HG03039 (cell line): ENCODE measurements around the gene RAB7B.

ENCODE experiments used
- ATAC-seq: cut with Tn5 transposase; IDR thresholded peaks from one replicate; pipeline ENCODE4 v1.9.1; 2021; ENCODE audit warnings: mild to moderate bottlenecking, moderate library complexity; ENCODE audit not compliant: unreplicated experiment

Gene RAB7B

GRCh38 chr1:205975387-205975998 is 27.7 kb downstream of the RAB7B start:
- ATAC-seq = no peak

GRCh38 chr1:205974712-205975111 is 28.5 kb downstream of the RAB7B start:
- no peak for ATAC-seq

GRCh38 chr1:205973377-205974232 is 29.6 kb downstream of the RAB7B start:
- ATAC-seq = no peak

GRCh38 chr1:205972491-205973168 is 30.6 kb downstream of the RAB7B start:
- no peak for ATAC-seq

- no peak for ATAC-seq
These were observed 31.1 kb downstream of the RAB7B start for GRCh38 chr1:205972081-205972480.

- no peak for ATAC-seq
These were observed 32.1 kb downstream of the RAB7B start for GRCh38 chr1:205971082-205971481.

- no peak for ATAC-seq
These were observed 32.7 kb downstream of the RAB7B start for GRCh38 chr1:205970486-205970885.

- ATAC-seq = no peak
These were observed 34.0 kb downstream of the RAB7B start for GRCh38 chr1:205969229-205969628.

GRCh38 chr1:205967554-205968335 is 35.5 kb downstream of the RAB7B start:
- ATAC-seq = no peak

- no peak for ATAC-seq
These were observed 37.9 kb downstream of the RAB7B start for GRCh38 chr1:205965036-205965884.

- no peak for ATAC-seq
These were observed 39.6 kb downstream of the RAB7B start for GRCh38 chr1:205963352-205964155.

GRCh38 chr1:205962821-205963221 is 40.4 kb downstream of the RAB7B start:
- no peak for ATAC-seq

- ATAC-seq = no peak
These were observed 41.0 kb downstream of the RAB7B start for GRCh38 chr1:205961991-205962820.

- ATAC-seq = no peak
These were observed 41.8 kb downstream of the RAB7B start for GRCh38 chr1:205961405-205961804.

- ATAC-seq = no peak
These were observed 43.4 kb downstream of the RAB7B start for GRCh38 chr1:205959789-205960188.

GRCh38 chr1:205955499-205955898 is 47.7 kb downstream of the RAB7B start:
- no peak for ATAC-seq

GRCh38 chr1:205954819-205955404 is 48.3 kb downstream of the RAB7B start:
- no peak for ATAC-seq

GRCh38 chr1:205951746-205952145 is 51.4 kb downstream of the RAB7B start:
- no peak for ATAC-seq
